HL-60 (cell line): ENCODE measurements around the gene BEST1.

Experiments
- GABPA ChIP-seq: IDR thresholded peaks from 2 replicates; pipeline ENCODE4 v1.6.1; 2012; ENCODE audit warnings: low read depth
- POLR2AphosphoS5 ChIP-seq: IDR thresholded peaks from 2 replicates; pipeline ENCODE4 v1.6.1; 2012; ENCODE audit warnings: low read depth
- SPI1 ChIP-seq: IDR thresholded peaks from 2 replicates; pipeline ENCODE4 v1.6.1; 2012; ENCODE audit warnings: low read depth, mild to moderate bottlenecking, borderline replicate concordance
- TF ChIP-seq, protein P1 (sequence below): IDR thresholded peaks from one replicate; pipeline ENCODE4 v1.5.1; 2011; ENCODE audit warnings: low read length, control low read depth, inconsistent platforms; ENCODE audit not compliant: insufficient read depth
- TF ChIP-seq, protein P2 (sequence below): IDR thresholded peaks from 2 replicates; pipeline ENCODE4 v1.6.1; 2012; ENCODE audit warnings: low read depth; ENCODE audit not compliant: insufficient replicate concordance

DNA sequence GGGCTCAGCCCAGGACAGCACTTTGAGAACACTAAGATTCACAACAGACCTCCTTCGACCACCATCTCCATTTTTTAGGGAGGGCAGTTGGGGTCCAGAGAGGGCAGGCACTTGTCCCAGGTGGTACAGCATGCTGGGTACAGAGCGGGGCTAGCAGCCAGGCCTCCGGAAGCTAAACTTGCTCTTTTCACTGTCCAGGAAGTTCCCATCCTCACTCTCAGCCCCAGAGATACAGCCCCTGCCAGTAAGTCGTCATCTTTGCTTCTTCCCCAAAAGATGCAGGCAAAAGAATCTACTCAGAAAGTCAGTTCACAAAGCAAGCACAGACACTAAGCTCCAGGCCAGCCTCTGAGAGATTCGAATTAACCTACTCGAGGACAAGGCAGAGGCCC, 26.1 kb upstream of the BEST1 start:
- TF ChIP-seq GABPA, result no peak
- TF ChIP-seq, protein P1, sequence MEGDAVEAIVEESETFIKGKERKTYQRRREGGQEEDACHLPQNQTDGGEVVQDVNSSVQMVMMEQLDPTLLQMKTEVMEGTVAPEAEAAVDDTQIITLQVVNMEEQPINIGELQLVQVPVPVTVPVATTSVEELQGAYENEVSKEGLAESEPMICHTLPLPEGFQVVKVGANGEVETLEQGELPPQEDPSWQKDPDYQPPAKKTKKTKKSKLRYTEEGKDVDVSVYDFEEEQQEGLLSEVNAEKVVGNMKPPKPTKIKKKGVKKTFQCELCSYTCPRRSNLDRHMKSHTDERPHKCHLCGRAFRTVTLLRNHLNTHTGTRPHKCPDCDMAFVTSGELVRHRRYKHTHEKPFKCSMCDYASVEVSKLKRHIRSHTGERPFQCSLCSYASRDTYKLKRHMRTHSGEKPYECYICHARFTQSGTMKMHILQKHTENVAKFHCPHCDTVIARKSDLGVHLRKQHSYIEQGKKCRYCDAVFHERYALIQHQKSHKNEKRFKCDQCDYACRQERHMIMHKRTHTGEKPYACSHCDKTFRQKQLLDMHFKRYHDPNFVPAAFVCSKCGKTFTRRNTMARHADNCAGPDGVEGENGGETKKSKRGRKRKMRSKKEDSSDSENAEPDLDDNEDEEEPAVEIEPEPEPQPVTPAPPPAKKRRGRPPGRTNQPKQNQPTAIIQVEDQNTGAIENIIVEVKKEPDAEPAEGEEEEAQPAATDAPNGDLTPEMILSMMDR, result no peak
- no peak for TF ChIP-seq POLR2AphosphoS5
- TF ChIP-seq, protein P2, sequence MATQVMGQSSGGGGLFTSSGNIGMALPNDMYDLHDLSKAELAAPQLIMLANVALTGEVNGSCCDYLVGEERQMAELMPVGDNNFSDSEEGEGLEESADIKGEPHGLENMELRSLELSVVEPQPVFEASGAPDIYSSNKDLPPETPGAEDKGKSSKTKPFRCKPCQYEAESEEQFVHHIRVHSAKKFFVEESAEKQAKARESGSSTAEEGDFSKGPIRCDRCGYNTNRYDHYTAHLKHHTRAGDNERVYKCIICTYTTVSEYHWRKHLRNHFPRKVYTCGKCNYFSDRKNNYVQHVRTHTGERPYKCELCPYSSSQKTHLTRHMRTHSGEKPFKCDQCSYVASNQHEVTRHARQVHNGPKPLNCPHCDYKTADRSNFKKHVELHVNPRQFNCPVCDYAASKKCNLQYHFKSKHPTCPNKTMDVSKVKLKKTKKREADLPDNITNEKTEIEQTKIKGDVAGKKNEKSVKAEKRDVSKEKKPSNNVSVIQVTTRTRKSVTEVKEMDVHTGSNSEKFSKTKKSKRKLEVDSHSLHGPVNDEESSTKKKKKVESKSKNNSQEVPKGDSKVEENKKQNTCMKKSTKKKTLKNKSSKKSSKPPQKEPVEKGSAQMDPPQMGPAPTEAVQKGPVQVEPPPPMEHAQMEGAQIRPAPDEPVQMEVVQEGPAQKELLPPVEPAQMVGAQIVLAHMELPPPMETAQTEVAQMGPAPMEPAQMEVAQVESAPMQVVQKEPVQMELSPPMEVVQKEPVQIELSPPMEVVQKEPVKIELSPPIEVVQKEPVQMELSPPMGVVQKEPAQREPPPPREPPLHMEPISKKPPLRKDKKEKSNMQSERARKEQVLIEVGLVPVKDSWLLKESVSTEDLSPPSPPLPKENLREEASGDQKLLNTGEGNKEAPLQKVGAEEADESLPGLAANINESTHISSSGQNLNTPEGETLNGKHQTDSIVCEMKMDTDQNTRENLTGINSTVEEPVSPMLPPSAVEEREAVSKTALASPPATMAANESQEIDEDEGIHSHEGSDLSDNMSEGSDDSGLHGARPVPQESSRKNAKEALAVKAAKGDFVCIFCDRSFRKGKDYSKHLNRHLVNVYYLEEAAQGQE, result no peak
- TF ChIP-seq SPI1, result no peak
